HEK293 (cell line): ENCODE results near the gene SH3BP2.

Experiments used
- CTCF ChIA-PET: fragments of 350-600 bp; formaldehyde crosslinking; extraction: SDS; loops from one replicate; lab custom pipeline; 2021; ENCODE audit warnings: antibody characterized with exemption; lab: Yijun Ruan, JAX
- POLR2A ChIA-PET: fragments of 300-600 bp; formaldehyde crosslinking; extraction: SDS; loops from one replicate; lab custom pipeline; 2020; ENCODE audit warnings: antibody characterized with exemption, inconsistent platforms; lab: Yijun Ruan, JAX
- H3K27ac ChIP-seq: fragments of 200-500 bp; sonication (Bioruptor generic); 2 replicates; pipeline ENCODE4 v1.5.1; 2014; ENCODE audit warnings: low read depth, low read length, control low read depth, inconsistent platforms; ENCODE audit errors: extremely low read depth
- H3K36me3 ChIP-seq, 2 experiments: fragments of 200-500 bp in 1 of 2; sonication (Bioruptor generic) in 1 of 2; 1 replicate in 1 of 2; 2 replicates in 1 of 2; pipeline ENCODE4 v1.5.1; 2014 to 2017; ENCODE audit warnings: inconsistent platforms in 2 of 2, low read length in 2 of 2; ENCODE audit not compliant: control insufficient read depth in 2 of 2, insufficient read depth in 1 of 2
- H3K4me1 ChIP-seq: fragments of 200-500 bp; sonication (Bioruptor generic); 2 replicates; pipeline ENCODE4 v1.5.1; 2014; ENCODE audit warnings: mild to moderate bottlenecking, low read length, inconsistent platforms; ENCODE audit not compliant: control insufficient read depth, insufficient read depth
- H3K4me3 ChIP-seq: 2 replicates; pipeline ENCODE4 v1.5.1; 2011; ENCODE audit warnings: low read depth, mild to moderate bottlenecking, control low read depth, low read length, moderate library complexity
- H3K9me3 ChIP-seq: fragments of 200-500 bp; sonication (Bioruptor generic); 2 replicates; pipeline ENCODE4 v1.5.1; 2014; ENCODE audit warnings: low read depth, low read length, inconsistent platforms; ENCODE audit not compliant: control insufficient read depth, insufficient read depth
- CTCF ChIP-seq: fragments of 450-650 bp; formaldehyde crosslinking; IDR thresholded peaks from 2 replicates; pipeline ENCODE4 v1.5.1; 2016; ENCODE audit warnings: missing biosample characterization, missing genetic modification characterization
- FEZF1 ChIP-seq: fragments of 450-650 bp; formaldehyde crosslinking; IDR thresholded peaks from 2 replicates; pipeline ENCODE4 v1.5.1; 2016; ENCODE audit warnings: missing biosample characterization, missing genetic modification characterization
- GLI2 ChIP-seq: fragments of 450-650 bp; formaldehyde crosslinking; IDR thresholded peaks from 2 replicates; pipeline ENCODE4; 2017; ENCODE audit warnings: missing biosample characterization, missing genetic modification characterization, low read depth, borderline replicate concordance
- GLIS2 ChIP-seq: fragments of 450-650 bp; formaldehyde crosslinking; IDR thresholded peaks from 2 replicates; pipeline ENCODE4 v1.5.1; 2016; ENCODE audit warnings: missing biosample characterization, missing genetic modification characterization
- INSM2 ChIP-seq: fragments of 450-650 bp; formaldehyde crosslinking; IDR thresholded peaks from 2 replicates; pipeline ENCODE4 v1.5.1; 2016; ENCODE audit warnings: missing biosample characterization, missing genetic modification characterization
- KLF10 ChIP-seq: fragments of 450-650 bp; IDR thresholded peaks from 2 replicates; pipeline ENCODE4 v1.5.1; 2018; ENCODE audit warnings: missing biosample characterization, mild to moderate bottlenecking, missing genetic modification characterization
- KLF17 ChIP-seq: fragments of 450-650 bp; formaldehyde crosslinking; IDR thresholded peaks from 2 replicates; pipeline ENCODE4 v1.5.1; 2016; ENCODE audit warnings: missing biosample characterization, missing genetic modification characterization
- SCRT2 ChIP-seq: fragments of 450-650 bp; formaldehyde crosslinking; IDR thresholded peaks from 2 replicates; pipeline ENCODE4 v1.5.1; 2016; ENCODE audit warnings: missing biosample characterization, missing genetic modification characterization
- SP2 ChIP-seq: fragments of 450-650 bp; formaldehyde crosslinking; IDR thresholded peaks from 2 replicates; pipeline ENCODE4 v1.5.1; 2016; ENCODE audit warnings: missing biosample characterization, missing genetic modification characterization
- ZNF302 ChIP-seq: fragments of 450-650 bp; formaldehyde crosslinking; IDR thresholded peaks from 2 replicates; pipeline ENCODE4 v1.5.1; 2016; ENCODE audit warnings: missing biosample characterization, missing genetic modification characterization, low read depth
- ZNF341 ChIP-seq: fragments of 450-650 bp; formaldehyde crosslinking; IDR thresholded peaks from 2 replicates; pipeline ENCODE4; 2016; ENCODE audit warnings: low read depth, missing biosample characterization, missing genetic modification characterization
- ZNF449 ChIP-seq: fragments of 450-650 bp; formaldehyde crosslinking; IDR thresholded peaks from 2 replicates; pipeline ENCODE4 v1.5.1; 2017; ENCODE audit warnings: missing biosample characterization, mild to moderate bottlenecking, missing genetic modification characterization, moderate library complexity
- ZNF521 ChIP-seq: fragments of 450-650 bp; formaldehyde crosslinking; IDR thresholded peaks from 2 replicates; pipeline ENCODE4 v1.5.1; 2017; ENCODE audit warnings: missing biosample characterization, mild to moderate bottlenecking, missing genetic modification characterization
- ZNF529 ChIP-seq: fragments of 450-650 bp; formaldehyde crosslinking; IDR thresholded peaks from 2 replicates; pipeline ENCODE4 v1.5.1; 2017; ENCODE audit warnings: missing genetic modification characterization, missing biosample characterization; ENCODE audit not compliant: insufficient replicate concordance
- ZNF768 ChIP-seq: fragments of 450-650 bp; formaldehyde crosslinking; IDR thresholded peaks from 2 replicates; pipeline ENCODE4 v1.5.1; 2018; ENCODE audit warnings: missing biosample characterization, mild to moderate bottlenecking, missing genetic modification characterization
- ZNF776 ChIP-seq: fragments of 450-650 bp; formaldehyde crosslinking; IDR thresholded peaks from 2 replicates; pipeline ENCODE4 v1.5.0; 2017; ENCODE audit warnings: missing biosample characterization, missing genetic modification characterization, borderline replicate concordance
- ZNF777 ChIP-seq: fragments of 450-650 bp; formaldehyde crosslinking; IDR thresholded peaks from 2 replicates; pipeline ENCODE4 v1.5.1; 2017; ENCODE audit warnings: missing biosample characterization, missing genetic modification characterization, borderline replicate concordance
- ZSCAN16 ChIP-seq: fragments of 450-650 bp; formaldehyde crosslinking; IDR thresholded peaks from 2 replicates; pipeline ENCODE4 v1.5.1; 2016; ENCODE audit warnings: missing biosample characterization, missing genetic modification characterization
- ZSCAN23 ChIP-seq: fragments of 450-650 bp; formaldehyde crosslinking; IDR thresholded peaks from 2 replicates; pipeline ENCODE4 v1.5.1; 2016; ENCODE audit warnings: missing biosample characterization, missing genetic modification characterization

Gene SH3BP2

GRCh38 chr4:2837904-2838496, 45.1 kb downstream of the SH3BP2 start:
- Histone ChIP-seq H3K36me3 (peaks cover 0 to 33% of the 10 kb centered on the region in 2 experiments; a peak in 1 of 3 replicates), H3K27ac (peak overlapping the region; percentile 12; the same call in 1 of the 2 replicates), H3K4me1 (no peaks in the 10 kb centered on the region), H3K4me3 (no peak overlapping the region), H3K9me3 (no peaks in the 10 kb centered on the region)
- CTCF ChIA-PET, result interaction anchor here (0.7 kb wide), 1 partner anchor 374 kb away, joined by 4 read pairs; no protein-coding TSS in a partner anchor
- TF ChIP-seq SP2 (0 out of 2 replicates have a peak, but pooled peaks have one; percentile 12), GLIS2 (tag by site-specific recombination) (no peak)
- POLR2A ChIA-PET, result interaction anchor here (0.5 kb wide), 1 partner anchor 22 kb away, joined by 4 read pairs; no protein-coding TSS in a partner anchor

- CTCF ChIA-PET, result interaction anchor here (0.6 kb wide), 1 partner anchor 74 kb away, joined by 3 read pairs; no protein-coding TSS in a partner anchor
- POLR2A ChIA-PET, result no interaction called here
- H3K27ac ChIP-seq, result no peak overlapping the region
- TF ChIP-seq ZNF341 (tag by site-specific recombination) (no peak), KLF17 (tag by site-specific recombination) (no peak), ZNF529 (tag by site-specific recombination) (no peak), INSM2 (tag by site-specific recombination) (no peak)
- no peaks in the 10 kb centered on the region for H3K4me1 ChIP-seq
- no peak overlapping the region for H3K4me3 ChIP-seq
- H3K36me3 ChIP-seq, result peaks cover 0 to 23% of the 10 kb centered on the region in 2 experiments; a peak in 1 of 3 replicates
- H3K9me3 ChIP-seq, result no peaks in the 10 kb centered on the region
Observed at GRCh38 chr4:2839060-2839459, 46.2 kb downstream of the SH3BP2 start.

- H3K9me3 ChIP-seq, result no peaks in the 10 kb centered on the region
- no peaks in the 10 kb centered on the region for H3K36me3 ChIP-seq
- ChIA-PET CTCF (no interaction called here), POLR2A (interaction anchor here (1.8 kb wide), 1 partner anchor 19 kb away, joined by 8 read pairs; no protein-coding TSS in a partner anchor)
- H3K27ac ChIP-seq, result peak overlapping the region; percentile 86; the same call in 1 of the 2 replicates
- H3K4me1 ChIP-seq, result no peaks in the 10 kb centered on the region
- TF ChIP-seq ZNF521 (tag by site-specific recombination) (no peak), ZNF449 (tag by site-specific recombination) (peak; percentile 20; the same call in 1 of the 2 replicates)
- TF ChIP-seq, all 188 proteins: peak for 1
- peak overlapping the region; percentile 80 for H3K4me3 ChIP-seq
Observed at GRCh38 chr4:2842687-2843262, 49.9 kb downstream of the SH3BP2 start.

GRCh38 chr4:2843263-2843940, 50.5 kb downstream of the SH3BP2 start, which contains the start of gene ADD1:
Gene ADD1, plus strand, starts transcription at chr4:2843844. Its CDS starts 32,072 bp downstream, at chr4:2875916.
- Histone ChIP-seq H3K9me3 (no peaks in the 10 kb centered on the region), H3K27ac (peak within 1 kb of the TSS; percentile 86), H3K4me1 (no peaks in the 10 kb centered on the region), H3K4me3 (peak within 1 kb of the TSS; percentile 83), H3K36me3 (no peaks in the 10 kb centered on the region)
- ChIA-PET CTCF (no interaction called here), POLR2A (no interaction called here)
- TF ChIP-seq ZSCAN16 (no peak), ZNF777 (no peak), SCRT2 (tag by site-specific recombination) (no peak), FEZF1 (tag by site-specific recombination) (no peak), KLF10 (tag by site-specific recombination) (peak; percentile 96), CTCF (tag by site-specific recombination) (no peak), ZNF776 (tag by site-specific recombination) (no peak), GLIS2 (tag by site-specific recombination) (peak; percentile 98), GLI2 (tag by site-specific recombination) (no peak), ZNF768 (tag by site-specific recombination) (no peak), ZNF302 (tag by site-specific recombination) (no peak), ZSCAN23 (tag by site-specific recombination) (no peak)
